ENCODE results near the gene ACSM6. TPM values are rescaled to one million over a fixed set of nuclear protein-coding genes. Genes with fewer than 3 reads are reported as not detected.

ACSM6 gene
- total RNA-seq, 1 donor: not detected

- Histone ChIP-seq H3K9me3 (ENCODE audit: low read depth, low read length) (no peaks in the 10 kb centered on the region), H3K27me3 (ENCODE audit: insufficient read depth, low read length) (no peaks in the 10 kb centered on the region), H3K4me3 (ENCODE audit: low read length) (no peak overlapping the region), H3K4me1 (ENCODE audit: insufficient read depth, low read length) (no peaks in the 10 kb centered on the region)
These were observed 53.3 kb downstream of the ACSM6 start for GRCh38 chr10:95247200-95247880.

DNA sequence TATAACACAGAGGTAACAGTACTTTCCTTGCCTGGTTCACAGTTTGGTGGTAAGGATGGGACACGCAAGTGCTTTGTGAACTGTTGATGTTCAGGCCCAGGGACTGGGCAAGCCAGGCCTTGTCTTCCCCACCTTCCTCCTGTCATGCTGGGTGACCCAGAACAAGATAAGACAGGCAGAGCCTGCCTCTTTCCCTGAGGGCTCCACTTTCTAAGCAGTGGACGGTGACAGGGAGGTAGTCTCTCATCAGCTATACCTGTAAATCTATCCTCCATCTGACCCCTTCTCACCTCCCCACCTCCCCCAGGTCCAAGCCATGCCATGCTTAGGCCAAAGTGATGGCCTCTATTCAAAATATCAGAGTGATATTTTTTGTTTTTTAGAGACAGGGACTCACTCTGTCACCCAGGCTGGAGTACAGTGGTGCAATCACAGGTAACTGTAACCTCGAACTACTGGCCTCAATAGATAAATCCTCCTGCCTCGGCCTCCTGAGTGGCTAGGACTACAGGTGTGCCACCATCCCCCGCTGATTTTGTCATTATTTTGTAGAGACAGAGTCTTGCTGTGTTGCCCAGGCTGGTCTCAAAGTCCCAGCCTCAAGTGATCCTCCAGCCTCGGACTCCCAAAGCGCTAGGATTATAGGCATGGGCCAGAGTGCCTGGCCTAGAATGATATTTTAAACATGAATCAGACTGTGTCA lies 54.0 kb downstream of the ACSM6 start:
- Histone ChIP-seq H3K4me1 (ENCODE audit: insufficient read depth, low read length) (no peaks in the 10 kb centered on the region), H3K27me3 (ENCODE audit: insufficient read depth, low read length) (no peaks in the 10 kb centered on the region), H3K9me3 (ENCODE audit: low read depth, low read length) (no peaks in the 10 kb centered on the region), H3K4me3 (ENCODE audit: low read length) (no peak overlapping the region)

- no peaks in the 10 kb centered on the region for H3K27me3 ChIP-seq (ENCODE audit: insufficient read depth, low read length)
- H3K9me3 ChIP-seq (ENCODE audit: low read depth, low read length): no peaks in the 10 kb centered on the region
- no peak overlapping the region for H3K4me3 ChIP-seq (ENCODE audit: low read length)
- no peaks in the 10 kb centered on the region for H3K4me1 ChIP-seq (ENCODE audit: insufficient read depth, low read length)
These were observed 55.0 kb downstream of the ACSM6 start for GRCh38 chr10:95248989-95249388.

DNA sequence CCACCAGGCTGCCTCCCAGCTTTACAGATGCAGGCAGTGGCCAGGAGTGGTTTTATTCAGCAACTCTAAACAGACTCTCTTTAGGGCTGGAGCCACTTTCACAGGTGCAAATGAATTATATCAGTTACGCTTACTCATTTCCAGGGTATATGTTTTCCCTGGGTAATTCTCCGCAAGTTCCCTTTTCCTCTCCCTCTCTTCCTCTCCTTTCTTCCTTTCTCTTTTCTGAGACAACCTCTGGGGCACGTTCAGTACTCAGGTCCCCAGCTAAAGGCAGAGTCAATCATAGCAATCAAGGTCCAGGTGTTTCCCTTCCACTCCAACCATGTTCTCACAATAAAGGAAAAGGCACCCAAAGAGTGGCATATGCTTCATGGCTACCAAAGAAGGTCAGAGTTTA lies 55.4 kb downstream of the ACSM6 start:
- H3K27me3 ChIP-seq (ENCODE audit: insufficient read depth, low read length): no peaks in the 10 kb centered on the region
- no peaks in the 10 kb centered on the region for H3K4me1 ChIP-seq (ENCODE audit: insufficient read depth, low read length)
- H3K9me3 ChIP-seq (ENCODE audit: low read depth, low read length): no peaks in the 10 kb centered on the region

GRCh38 chr10:95250856-95251255 lies 56.8 kb downstream of the ACSM6 start:
- Histone ChIP-seq H3K9me3 (ENCODE audit: low read depth, low read length) (no peaks in the 10 kb centered on the region), H3K4me3 (ENCODE audit: low read length) (no peak overlapping the region), H3K27me3 (ENCODE audit: insufficient read depth, low read length) (no peaks in the 10 kb centered on the region), H3K4me1 (ENCODE audit: insufficient read depth, low read length) (no peaks in the 10 kb centered on the region)

More for the DNA sequence above, 55.4 kb downstream of the ACSM6 start:
- H3K4me3 ChIP-seq (ENCODE audit: low read length): no peak overlapping the region

- no peaks in the 10 kb centered on the region for H3K9me3 ChIP-seq (ENCODE audit: low read depth, low read length)
- H3K27me3 ChIP-seq (ENCODE audit: insufficient read depth, low read length): no peaks in the 10 kb centered on the region
- H3K4me1 ChIP-seq (ENCODE audit: insufficient read depth, low read length): no peaks in the 10 kb centered on the region
- no peak overlapping the region for H3K4me3 ChIP-seq (ENCODE audit: low read length)
These were observed 59.0 kb downstream of the ACSM6 start for GRCh38 chr10:95253007-95253406.

- no peaks in the 10 kb centered on the region for H3K9me3 ChIP-seq (ENCODE audit: low read depth, low read length)
- no peaks in the 10 kb centered on the region for H3K4me1 ChIP-seq (ENCODE audit: insufficient read depth, low read length)
- H3K4me3 ChIP-seq (ENCODE audit: low read length): no peak overlapping the region
- no peaks in the 10 kb centered on the region for H3K27me3 ChIP-seq (ENCODE audit: insufficient read depth, low read length)
These were observed 59.6 kb downstream of the ACSM6 start for GRCh38 chr10:95253686-95254085.

- H3K9me3 ChIP-seq (ENCODE audit: low read depth, low read length): no peaks in the 10 kb centered on the region
- no peaks in the 10 kb centered on the region for H3K4me1 ChIP-seq (ENCODE audit: insufficient read depth, low read length)
- H3K27me3 ChIP-seq (ENCODE audit: insufficient read depth, low read length): no peaks in the 10 kb centered on the region
- no peak overlapping the region for H3K4me3 ChIP-seq (ENCODE audit: low read length)
These were observed 60.6 kb downstream of the ACSM6 start for GRCh38 chr10:95254629-95255028.

GRCh38 chr10:95256268-95256667 lies 62.2 kb downstream of the ACSM6 start:
- H3K4me3 ChIP-seq (ENCODE audit: low read length): no peak overlapping the region
- no peaks in the 10 kb centered on the region for H3K9me3 ChIP-seq (ENCODE audit: low read depth, low read length)
- H3K4me1 ChIP-seq (ENCODE audit: insufficient read depth, low read length): no peaks in the 10 kb centered on the region
- no peaks in the 10 kb centered on the region for H3K27me3 ChIP-seq (ENCODE audit: insufficient read depth, low read length)

DNA sequence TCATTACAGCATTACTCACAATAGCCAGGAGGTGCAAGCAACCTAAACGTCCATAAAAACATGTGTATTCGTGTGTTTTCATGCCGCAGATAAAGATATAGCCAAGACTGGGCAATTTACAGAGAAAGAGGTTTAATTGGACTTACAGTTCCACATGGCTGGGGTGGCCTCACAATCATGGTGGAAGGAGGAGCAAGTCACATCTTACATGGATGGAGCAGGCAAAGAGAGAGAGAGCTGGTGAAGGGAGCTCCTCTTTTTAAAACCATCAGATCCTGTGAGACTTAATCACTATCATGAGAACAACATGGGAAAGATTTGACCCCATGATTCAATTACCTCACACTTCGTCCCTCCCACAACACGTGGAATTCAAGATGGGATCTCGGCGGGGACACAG lies 63.8 kb downstream of the ACSM6 start:
- H3K4me3 ChIP-seq (ENCODE audit: low read length): no peak overlapping the region
- no peaks in the 10 kb centered on the region for H3K27me3 ChIP-seq (ENCODE audit: insufficient read depth, low read length)
- H3K4me1 ChIP-seq (ENCODE audit: insufficient read depth, low read length): no peaks in the 10 kb centered on the region
- H3K9me3 ChIP-seq (ENCODE audit: low read depth, low read length): no peaks in the 10 kb centered on the region

DNA sequence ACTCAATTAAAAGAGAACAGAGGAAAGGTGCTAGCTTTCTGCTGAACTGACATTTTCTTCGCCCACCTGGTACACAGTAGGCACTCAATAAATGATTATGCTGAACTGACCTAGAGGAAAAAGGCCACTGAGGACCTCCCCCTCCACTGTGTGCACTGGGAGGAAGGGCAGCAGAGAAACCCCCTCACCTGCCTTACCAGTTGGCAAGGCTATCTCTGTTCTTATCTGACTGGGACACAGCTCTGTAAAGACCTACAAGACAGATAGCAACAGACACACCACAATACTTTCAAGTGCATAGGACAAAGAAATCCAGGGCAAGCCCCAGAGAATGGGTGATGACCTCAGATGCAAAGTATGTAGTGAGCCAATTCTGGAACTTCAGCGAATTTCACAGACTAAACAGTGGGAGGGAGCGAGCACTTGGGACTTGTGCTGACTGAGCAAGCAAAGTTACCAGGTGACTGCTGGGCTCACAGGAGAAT lies 66.4 kb downstream of the ACSM6 start:
- Histone ChIP-seq H3K4me1 (ENCODE audit: insufficient read depth, low read length) (no peaks in the 10 kb centered on the region), H3K27me3 (ENCODE audit: insufficient read depth, low read length) (no peaks in the 10 kb centered on the region), H3K4me3 (ENCODE audit: low read length) (no peak overlapping the region), H3K9me3 (ENCODE audit: low read depth, low read length) (no peaks in the 10 kb centered on the region)

GRCh38 chr10:95260909-95261552 lies 67.0 kb downstream of the ACSM6 start:
- Histone ChIP-seq H3K9me3 (ENCODE audit: low read depth, low read length) (no peaks in the 10 kb centered on the region), H3K4me3 (ENCODE audit: low read length) (no peak overlapping the region), H3K27me3 (ENCODE audit: insufficient read depth, low read length) (no peaks in the 10 kb centered on the region), H3K4me1 (ENCODE audit: insufficient read depth, low read length) (no peaks in the 10 kb centered on the region)

- H3K9me3 ChIP-seq (ENCODE audit: low read depth, low read length): no peaks in the 10 kb centered on the region
- no peaks in the 10 kb centered on the region for H3K27me3 ChIP-seq (ENCODE audit: insufficient read depth, low read length)
- no peak overlapping the region for H3K4me3 ChIP-seq (ENCODE audit: low read length)
- no peaks in the 10 kb centered on the region for H3K4me1 ChIP-seq (ENCODE audit: insufficient read depth, low read length)
These were observed 67.9 kb downstream of the ACSM6 start for GRCh38 chr10:95261926-95262325.

DNA sequence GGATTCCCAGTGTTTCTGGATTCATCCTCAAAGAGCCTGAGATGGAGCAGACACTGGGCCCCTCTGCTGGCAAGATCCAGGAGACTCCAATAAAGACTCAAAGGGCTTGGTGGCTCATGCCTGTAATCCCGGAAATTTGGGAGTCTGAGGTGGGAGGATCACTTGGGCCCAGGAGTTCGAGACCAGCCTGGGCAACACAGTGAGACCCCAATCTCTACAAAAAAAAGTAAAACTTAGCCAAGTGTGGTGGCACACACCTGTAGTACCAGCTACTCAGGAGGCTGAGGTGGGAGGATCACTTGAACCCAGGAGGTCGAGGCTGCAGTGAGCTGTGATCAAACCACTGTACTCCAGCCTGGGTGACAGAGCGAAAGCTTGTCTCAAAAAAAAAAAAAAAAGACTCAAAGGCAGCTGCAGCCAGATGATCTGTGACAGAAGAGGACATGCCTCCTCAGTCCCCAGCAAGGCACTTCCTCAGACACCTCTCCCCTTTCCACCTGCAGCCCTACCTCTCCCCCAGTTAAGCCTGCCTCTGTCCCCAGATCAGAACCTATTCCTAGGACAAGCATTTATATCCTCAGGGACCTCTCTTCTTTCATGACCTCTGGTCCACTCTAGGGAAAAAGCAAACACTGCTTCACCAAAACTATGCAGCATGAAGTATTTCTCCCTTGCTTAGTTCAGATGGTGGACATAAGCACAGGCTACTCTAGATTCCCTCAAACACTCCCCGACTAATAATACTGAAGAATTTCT lies 68.9 kb downstream of the ACSM6 start:
- H3K4me1 ChIP-seq (ENCODE audit: insufficient read depth, low read length): no peaks in the 10 kb centered on the region
- no peak overlapping the region for H3K4me3 ChIP-seq (ENCODE audit: low read length)
- no peaks in the 10 kb centered on the region for H3K9me3 ChIP-seq (ENCODE audit: low read depth, low read length)
- H3K27me3 ChIP-seq (ENCODE audit: insufficient read depth, low read length): no peaks in the 10 kb centered on the region

DNA sequence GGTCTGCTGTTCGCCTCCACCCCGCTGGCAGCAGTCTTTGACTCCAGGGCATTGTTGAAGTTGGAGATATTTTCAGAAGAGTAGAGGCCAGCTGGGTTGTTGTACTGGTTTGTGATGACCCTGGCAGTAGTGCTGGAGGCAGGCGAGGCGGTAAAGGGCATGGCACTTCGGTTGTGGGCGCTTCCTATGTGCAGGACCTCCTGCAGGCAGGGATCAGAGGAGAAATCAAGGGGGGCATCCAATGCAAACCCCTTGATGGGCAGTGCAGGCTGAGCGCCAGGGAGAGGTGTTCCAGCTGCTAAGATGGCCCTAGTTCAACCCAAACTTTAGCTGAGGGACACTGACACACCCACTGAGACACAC lies 69.8 kb downstream of the ACSM6 start:
- Histone ChIP-seq H3K4me3 (ENCODE audit: low read length) (no peak overlapping the region), H3K4me1 (ENCODE audit: insufficient read depth, low read length) (no peaks in the 10 kb centered on the region), H3K9me3 (ENCODE audit: low read depth, low read length) (no peaks in the 10 kb centered on the region), H3K27me3 (ENCODE audit: insufficient read depth, low read length) (no peaks in the 10 kb centered on the region)
